Stimulated activated CD8-positive, alpha-beta memory T cell treated with anti-CD3 and anti-CD28 coated beads, Interleukin-12 subunit alpha, Interleukin-12 subunit beta, amount 100 ng/mL, for 1 hour (primary cell): ENCODE measurements around the gene GMDS.

ENCODE experiments used
- DNase-seq: peaks from one replicate; pipeline ENCODE4 v3.0.0-alpha.2; 2020; ENCODE audit warnings: low read depth

The GMDS gene

GRCh38 chr6:2133716-2134310 lies 111.6 kb downstream of the GMDS start:
- no peak for DNase-seq

GRCh38 chr6:2132916-2133315 lies 112.5 kb downstream of the GMDS start:
- no peak for DNase-seq

GRCh38 chr6:2132416-2132815 lies 113.0 kb downstream of the GMDS start:
- no peak for DNase-seq

GRCh38 chr6:2129182-2129621 lies 116.2 kb downstream of the GMDS start:
- DNase-seq = no peak

GRCh38 chr6:2127484-2127911 lies 117.9 kb downstream of the GMDS start:
- peak; percentile 18 for DNase-seq

GRCh38 chr6:2126351-2126750 lies 119.1 kb downstream of the GMDS start:
- no peak for DNase-seq

GRCh38 chr6:2125158-2125557 lies 120.2 kb downstream of the GMDS start:
- DNase-seq = no peak

GRCh38 chr6:2124260-2124709 lies 121.1 kb downstream of the GMDS start:
- DNase-seq = no peak

GRCh38 chr6:2120912-2121311 lies 124.5 kb downstream of the GMDS start:
- no peak for DNase-seq

- DNase-seq = no peak
Observed at GRCh38 chr6:2119275-2119674, 126.1 kb downstream of the GMDS start.

GRCh38 chr6:2118136-2118535 lies 127.3 kb downstream of the GMDS start:
- DNase-seq = no peak

- no peak for DNase-seq
Observed at GRCh38 chr6:2117447-2117846, 128.0 kb downstream of the GMDS start.

GRCh38 chr6:2116496-2116895 lies 128.9 kb downstream of the GMDS start:
- DNase-seq = no peak

- DNase-seq = no peak
Observed at GRCh38 chr6:2114100-2114499, 131.3 kb downstream of the GMDS start.

- no peak for DNase-seq
Observed at GRCh38 chr6:2111162-2111677, 134.2 kb downstream of the GMDS start.

GRCh38 chr6:2110504-2110903 lies 134.9 kb downstream of the GMDS start:
- DNase-seq = no peak

GRCh38 chr6:2109796-2110195 lies 135.6 kb downstream of the GMDS start:
- DNase-seq = no peak

- DNase-seq = no peak
Observed at GRCh38 chr6:2108700-2109306, 136.6 kb downstream of the GMDS start.

GRCh38 chr6:2104524-2104880 lies 140.9 kb downstream of the GMDS start:
- DNase-seq = no peak

GRCh38 chr6:2103765-2104523 lies 141.5 kb downstream of the GMDS start:
- DNase-seq = no peak

- no peak for DNase-seq
Observed at GRCh38 chr6:2102966-2103365, 142.4 kb downstream of the GMDS start.

- DNase-seq = no peak
Observed at GRCh38 chr6:2102316-2102883, 143.0 kb downstream of the GMDS start.

- DNase-seq = no peak
Observed at GRCh38 chr6:2101213-2101612, 144.2 kb downstream of the GMDS start.
